ENCODE results near the gene CALN1.

DNA sequence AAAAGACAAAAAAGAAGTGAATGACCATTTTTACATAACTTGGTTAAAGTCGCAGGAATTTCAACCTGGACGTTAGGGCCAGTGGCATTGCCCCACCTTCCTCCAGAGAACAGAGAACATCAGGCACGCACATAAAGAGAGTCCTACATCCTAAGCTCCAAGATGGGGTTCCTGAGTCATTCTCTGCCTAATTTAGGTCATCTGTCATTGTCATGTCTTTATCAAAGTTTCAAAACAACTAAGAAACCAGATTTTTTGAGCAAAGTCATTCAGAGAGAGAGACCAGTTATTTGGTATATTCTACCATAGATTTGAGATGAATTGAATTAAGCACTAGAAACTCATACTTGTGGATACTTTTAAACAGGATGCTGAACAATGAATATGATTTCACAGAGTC is 241.7 kb downstream of the CALN1 start:
- no peak for TF ChIP-seq KLF1 (tag by site-specific recombination; IDR thresholded peaks at IDR 0.05)
- TF ChIP-seq, protein P1, sequence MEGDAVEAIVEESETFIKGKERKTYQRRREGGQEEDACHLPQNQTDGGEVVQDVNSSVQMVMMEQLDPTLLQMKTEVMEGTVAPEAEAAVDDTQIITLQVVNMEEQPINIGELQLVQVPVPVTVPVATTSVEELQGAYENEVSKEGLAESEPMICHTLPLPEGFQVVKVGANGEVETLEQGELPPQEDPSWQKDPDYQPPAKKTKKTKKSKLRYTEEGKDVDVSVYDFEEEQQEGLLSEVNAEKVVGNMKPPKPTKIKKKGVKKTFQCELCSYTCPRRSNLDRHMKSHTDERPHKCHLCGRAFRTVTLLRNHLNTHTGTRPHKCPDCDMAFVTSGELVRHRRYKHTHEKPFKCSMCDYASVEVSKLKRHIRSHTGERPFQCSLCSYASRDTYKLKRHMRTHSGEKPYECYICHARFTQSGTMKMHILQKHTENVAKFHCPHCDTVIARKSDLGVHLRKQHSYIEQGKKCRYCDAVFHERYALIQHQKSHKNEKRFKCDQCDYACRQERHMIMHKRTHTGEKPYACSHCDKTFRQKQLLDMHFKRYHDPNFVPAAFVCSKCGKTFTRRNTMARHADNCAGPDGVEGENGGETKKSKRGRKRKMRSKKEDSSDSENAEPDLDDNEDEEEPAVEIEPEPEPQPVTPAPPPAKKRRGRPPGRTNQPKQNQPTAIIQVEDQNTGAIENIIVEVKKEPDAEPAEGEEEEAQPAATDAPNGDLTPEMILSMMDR (tag by site-specific recombination; IDR thresholded peaks at IDR 0.05) = no peak
- no peak for TF ChIP-seq ZNF274 (IDR thresholded peaks at IDR 0.05; ENCODE audit: low read length)
- TF ChIP-seq ZNF274 (tag by site-specific recombination; IDR thresholded peaks at IDR 0.05; ENCODE audit: borderline replicate concordance) = no peak
- TF ChIP-seq ZNF423 (tag by site-specific recombination; IDR thresholded peaks at IDR 0.05) = no peak
